OCI-LY7 (cell line): ENCODE measurements around the gene FOXL2. TPM values are rescaled to one million over a fixed set of nuclear protein-coding genes. Genes with fewer than 3 reads are reported as not detected.

Experiments
- BruUV-seq: library from RNA; stranded (reverse); fragments of 400-500 nt; replicated peaks from 2 replicates; lab custom pipeline; 2021; lab: Mats Ljungman, UMichigan
- CTCF ChIA-PET: fragments of 300-600 bp; sonication (Branson Sonifier 250); formaldehyde crosslinking; loops from one replicate; lab custom pipeline; 2022; ENCODE audit warnings: antibody characterized with exemption; ENCODE audit not compliant: unreplicated experiment; lab: Charles Lee
- POLR2A ChIA-PET: fragments of 300-600 bp; sonication (Branson Sonifier 250); formaldehyde crosslinking; loops from one replicate; lab custom pipeline; 2022; ENCODE audit warnings: antibody characterized with exemption; lab: Charles Lee
- DNase-seq: peaks from one replicate; pipeline ENCODE4 v3.0.0-alpha.2; 2015; ENCODE audit warnings: low spot score
- H2AFZ ChIP-seq: fragments of 200-600 bp; sonication (generic), shearing (Covaris generic); 2 replicates; pipeline ENCODE4 v1.6.1; 2014; ENCODE audit warnings: mild to moderate bottlenecking, antibody characterized with exemption, low read length, moderate library complexity
- H3K27ac ChIP-seq: fragments of 200-600 bp; sonication (generic); 2 replicates; pipeline ENCODE4 v1.5.1; 2014; ENCODE audit warnings: mixed run types, low read depth, mild to moderate bottlenecking, moderate library complexity, low read length, inconsistent platforms; ENCODE audit not compliant: poor library complexity, severe bottlenecking
- H3K36me3 ChIP-seq: fragments of 200-600 bp; sonication (generic); 2 replicates; pipeline ENCODE4 v1.6.1; 2014; ENCODE audit warnings: mild to moderate bottlenecking, antibody characterized with exemption, low read length, moderate library complexity, mixed read lengths; ENCODE audit not compliant: insufficient read depth
- H3K4me1 ChIP-seq: fragments of 200-600 bp; sonication (generic); 2 replicates; pipeline ENCODE4 v1.5.1; 2014; ENCODE audit warnings: mild to moderate bottlenecking, low read length; ENCODE audit not compliant: insufficient read depth, poor library complexity, severe bottlenecking
- H3K4me2 ChIP-seq: fragments of 200-600 bp; sonication (generic); 2 replicates; pipeline ENCODE4 v1.6.1; 2014; ENCODE audit warnings: mild to moderate bottlenecking, low read length
- H3K4me3 ChIP-seq: fragments of 200-600 bp; sonication (generic); 2 replicates; pipeline ENCODE4 v1.5.1; 2014; ENCODE audit warnings: mild to moderate bottlenecking, low read depth, low read length; ENCODE audit not compliant: poor library complexity, severe bottlenecking
- H3K79me2 ChIP-seq: fragments of 200-600 bp; sonication (generic); 2 replicates; pipeline ENCODE4 v1.6.1; 2016; ENCODE audit warnings: low read depth, mild to moderate bottlenecking, low read length, moderate library complexity, mixed read lengths; ENCODE audit not compliant: insufficient read depth
- H3K9me2 ChIP-seq: fragments of 200-600 bp; sonication (generic); 2 replicates; pipeline ENCODE4 v1.6.1; 2016; ENCODE audit warnings: mild to moderate bottlenecking, low read length, mixed read lengths; ENCODE audit not compliant: insufficient read depth
- H3K9me3 ChIP-seq: fragments of 200-600 bp; sonication (generic); 2 replicates; pipeline ENCODE4 v1.6.1; 2014; ENCODE audit warnings: mild to moderate bottlenecking, mixed run types, low read length, mixed read lengths
- H4K20me1 ChIP-seq: fragments of 200-600 bp; sonication (generic); 2 replicates; pipeline ENCODE4 v1.6.1; 2014; ENCODE audit warnings: mild to moderate bottlenecking, antibody characterized with exemption, low read length, moderate library complexity, mixed read lengths; ENCODE audit not compliant: insufficient read depth
- CTCF ChIP-seq: fragments of 200-600 bp; sonication (generic); conservative IDR thresholded peaks from 2 replicates; pipeline ENCODE4 v1.5.1; 2014; ENCODE audit warnings: mild to moderate bottlenecking, antibody characterized with exemption, low read length, moderate library complexity, mixed read lengths
- EZH2phosphoT487 ChIP-seq: fragments of 200-600 bp; sonication (generic); IDR thresholded peaks from 2 replicates; pipeline ENCODE4 v1.6.1; 2018; ENCODE audit warnings: low read depth, borderline replicate concordance, mild to moderate bottlenecking, mixed run types, antibody characterized with exemption, low read length, moderate library complexity, mixed read lengths
- intact Hi-C: fragments of 100-400 bp; cut with micrococcal nuclease; formaldehyde crosslinking; loops from one replicate; pipeline ENCODE4 v1.10.0; 2022; ENCODE audit not compliant: unreplicated experiment
- total RNA-seq, 2 experiments: library from RNA; depleted of rRNA in 1 of 2; stranded (reverse); fragments of >200 nt in 1 of 2; shearing (Covaris generic) in 1 of 2; gene quantifications; 2 replicates each; pipeline ENCODE4 v1.2.3, GENCODE V29; 2014 to 2022

Gene FOXL2
- total RNA-seq, 2 experiments from 2014 or later, result not detected

- no peak for TF ChIP-seq EZH2phosphoT487
- intact Hi-C loops, result loop anchor here (1.0 kb wide), 1 partner anchor 392 kb away; no protein-coding TSS in a partner anchor
- Histone ChIP-seq H3K4me1 (peaks cover 6% of the 10 kb centered on the region), H3K4me2 (no peak overlapping the region), H3K9me3 (no peaks in the 10 kb centered on the region), H4K20me1 (no peaks in the 10 kb centered on the region), H3K79me2 (no peaks in the 10 kb centered on the region), H3K9me2 (no peaks in the 10 kb centered on the region), H2AFZ (no peak overlapping the region), H3K36me3 (no peaks in the 10 kb centered on the region), H3K27ac (no peak overlapping the region), H3K4me3 (no peak overlapping the region)
- no peak for DNase-seq
- BruUV-seq, result no TSS peak
- ChIA-PET CTCF (interaction anchor here (0.5 to 0.7 kb wide), 2 partner anchors 14 to 15 kb away, joined by 3 to 6 read pairs; no protein-coding TSS in a partner anchor), POLR2A (no interaction called here)
Measured at GRCh38 chr3:138936741-138937689, 9.9 kb downstream of the FOXL2 start.

- no TSS peak for BruUV-seq
- Histone ChIP-seq H3K27ac (no peak overlapping the region), H3K9me3 (no peaks in the 10 kb centered on the region), H3K4me2 (peak overlapping the region; percentile 62), H2AFZ (peak overlapping the region; percentile 56), H3K4me1 (peaks cover 6% of the 10 kb centered on the region), H4K20me1 (no peaks in the 10 kb centered on the region), H3K36me3 (no peaks in the 10 kb centered on the region), H3K4me3 (peak overlapping the region; percentile 59), H3K79me2 (no peaks in the 10 kb centered on the region), H3K9me2 (no peaks in the 10 kb centered on the region)
- CTCF ChIA-PET, result interaction anchor here (0.5 to 0.7 kb wide), 4 partner anchors 13 to 176 kb away, joined by 3 to 10 read pairs (median 5); no protein-coding TSS in a partner anchor
- intact Hi-C loops, result loop anchor here (1.0 kb wide), 1 partner anchor 393 kb away; no protein-coding TSS in a partner anchor
- peak; percentile 31 for DNase-seq
- POLR2A ChIA-PET, result interaction anchor here (0.6 kb wide), 2 partner anchors 457 to 678 kb away, joined by 3 to 10 read pairs; no protein-coding TSS in a partner anchor
- TF ChIP-seq CTCF (peak; percentile 74), EZH2phosphoT487 (no peak)
Measured at GRCh38 chr3:138935863-138936740, 10.8 kb downstream of the FOXL2 start.

GRCh38 chr3:138935505-138935862, 11.5 kb downstream of the FOXL2 start:
- no TSS peak for BruUV-seq
- peak overlapping the region; percentile 62 for H3K4me2 ChIP-seq
- no peaks in the 10 kb centered on the region for H3K9me2 ChIP-seq
- no peaks in the 10 kb centered on the region for H3K36me3 ChIP-seq
- peak overlapping the region; percentile 56; the same call in 1 of the 2 replicates for H2AFZ ChIP-seq
- no peak overlapping the region for H3K27ac ChIP-seq
- CTCF ChIA-PET, result no interaction called here
- no peak for DNase-seq
- H4K20me1 ChIP-seq, result no peaks in the 10 kb centered on the region
- H3K4me1 ChIP-seq, result peaks cover 6% of the 10 kb centered on the region
- POLR2A ChIA-PET, result no interaction called here
- intact Hi-C loops, result no loop called here
- H3K4me3 ChIP-seq, result peak overlapping the region; percentile 59
- TF ChIP-seq EZH2phosphoT487, result no peak
- no peak for TF ChIP-seq CTCF
- H3K79me2 ChIP-seq, result no peaks in the 10 kb centered on the region
- H3K9me3 ChIP-seq, result no peaks in the 10 kb centered on the region
